Measurements from ENCODE around the gene C16orf87.

Gene C16orf87

DNA sequence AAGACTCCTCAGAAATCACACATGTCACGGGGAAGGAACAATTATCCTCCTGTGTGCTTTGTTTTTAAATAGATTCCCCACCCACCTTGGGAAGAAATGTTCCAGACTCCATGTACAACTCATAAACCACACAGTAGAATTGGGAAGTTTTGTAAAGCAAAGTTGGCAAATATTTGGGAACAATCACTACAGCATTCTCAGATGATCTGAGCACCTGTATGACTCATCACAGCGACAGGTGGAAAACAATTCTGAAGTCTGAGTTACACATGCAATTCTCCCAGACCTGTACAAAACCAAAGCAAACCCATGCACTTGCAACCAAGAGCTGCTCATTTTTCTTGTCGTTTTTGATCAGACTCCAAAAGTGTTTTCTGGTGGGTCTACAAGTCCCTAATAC is 68.4 kb downstream of the C16orf87 start:
- in situ Hi-C loops (cut with HindIII; ENCODE audit: low sequenced_read_pairs), result no loop called here

DNA sequence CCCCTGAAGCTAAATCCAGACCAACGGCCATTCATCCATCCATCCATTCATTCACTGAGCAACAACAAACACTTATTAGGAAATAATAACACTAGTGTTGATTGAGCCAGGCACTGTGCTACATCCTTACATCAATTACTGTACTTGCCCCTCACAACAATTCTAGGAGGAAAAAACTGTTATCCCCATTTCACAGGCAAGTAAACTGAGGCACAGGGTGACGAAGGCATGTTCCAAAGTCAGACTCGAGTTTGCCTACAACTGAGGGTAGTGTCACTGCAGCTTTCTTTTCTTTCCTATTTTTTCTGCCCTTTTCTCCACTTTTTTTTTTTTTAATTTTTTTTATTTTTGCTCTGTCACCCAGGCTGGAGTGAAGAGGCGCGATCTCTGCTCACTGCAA is 71.7 kb downstream of the C16orf87 start:
- in situ Hi-C loops (cut with HindIII; ENCODE audit: low sequenced_read_pairs), result no loop called here

DNA sequence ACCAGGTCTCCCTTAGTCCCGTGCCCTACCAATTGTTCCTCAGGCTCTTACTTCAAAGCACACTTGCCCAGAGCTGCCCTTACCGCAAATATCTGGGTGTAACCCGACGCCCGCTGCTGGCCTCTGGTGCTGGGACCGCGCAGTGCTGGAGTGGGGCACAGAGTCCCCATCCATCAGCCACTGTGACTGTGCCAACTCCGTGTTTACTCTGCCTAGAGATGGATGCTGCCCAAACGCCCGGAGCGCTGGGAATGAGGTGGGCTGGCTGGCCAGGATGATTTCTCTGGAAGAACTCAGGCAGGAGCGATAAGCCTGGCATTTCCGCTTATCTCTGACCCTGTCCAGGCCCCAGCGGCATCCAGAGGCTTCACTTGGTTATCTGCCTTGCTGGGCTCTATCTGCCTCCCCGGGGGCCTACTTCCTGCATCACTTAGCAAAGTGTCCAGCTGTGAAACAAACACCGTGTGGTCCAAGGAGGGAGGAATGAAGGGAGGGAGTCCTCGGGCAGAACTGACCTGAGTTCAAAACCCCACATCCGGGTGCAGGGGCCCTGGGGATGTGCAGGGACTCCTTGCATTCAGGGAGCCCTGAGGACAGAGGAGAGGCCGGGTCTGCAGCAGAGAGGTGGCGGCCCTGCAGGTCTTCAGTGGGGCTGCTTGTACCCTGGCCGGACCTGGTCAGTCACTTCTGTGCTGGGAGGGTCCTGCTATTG is 73.5 kb downstream of the C16orf87 start:
- in situ Hi-C loops (cut with HindIII; ENCODE audit: low sequenced_read_pairs), result no loop called here

DNA sequence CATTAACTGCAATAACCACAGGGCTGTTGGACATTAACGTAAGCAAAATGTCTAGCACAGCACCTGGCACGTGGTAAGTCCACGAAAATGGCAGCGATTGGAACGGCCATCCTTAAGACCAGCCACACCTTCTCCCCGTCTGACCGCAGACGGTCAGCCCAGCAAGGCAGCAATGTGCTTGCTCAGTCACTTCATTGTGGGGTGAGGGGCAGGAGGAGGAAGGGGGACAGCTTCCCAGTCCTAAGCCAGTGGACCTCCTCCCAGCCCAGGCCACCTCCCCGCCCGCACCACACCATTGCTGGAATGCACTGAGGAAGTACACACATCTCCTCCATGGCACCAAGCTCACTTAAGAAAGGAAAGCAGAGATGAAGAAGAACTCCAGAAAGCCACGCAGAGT is 74.2 kb downstream of the C16orf87 start:
- in situ Hi-C loops (cut with HindIII; ENCODE audit: low sequenced_read_pairs), result no loop called here

DNA sequence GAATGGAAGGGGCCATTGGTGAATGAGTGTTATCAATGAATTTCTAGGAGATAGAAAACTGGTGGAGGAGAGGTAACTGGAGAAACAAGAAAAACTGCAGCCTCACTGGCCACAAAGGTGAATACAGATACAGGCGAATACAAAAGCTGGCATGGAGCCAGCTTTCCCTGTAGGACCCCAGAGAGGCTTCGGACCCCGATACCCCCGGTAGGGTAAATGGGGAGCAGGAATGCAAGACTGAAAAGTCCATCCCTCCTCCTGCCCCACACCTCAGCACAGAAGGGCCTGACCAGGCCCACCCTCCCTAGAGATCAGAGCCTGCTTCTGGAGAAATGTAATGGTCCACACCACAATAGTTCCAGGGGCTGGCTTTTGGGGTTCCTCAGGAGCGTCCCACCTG is 78.0 kb downstream of the C16orf87 start:
- in situ Hi-C loops (cut with HindIII; ENCODE audit: low sequenced_read_pairs), result no loop called here

DNA sequence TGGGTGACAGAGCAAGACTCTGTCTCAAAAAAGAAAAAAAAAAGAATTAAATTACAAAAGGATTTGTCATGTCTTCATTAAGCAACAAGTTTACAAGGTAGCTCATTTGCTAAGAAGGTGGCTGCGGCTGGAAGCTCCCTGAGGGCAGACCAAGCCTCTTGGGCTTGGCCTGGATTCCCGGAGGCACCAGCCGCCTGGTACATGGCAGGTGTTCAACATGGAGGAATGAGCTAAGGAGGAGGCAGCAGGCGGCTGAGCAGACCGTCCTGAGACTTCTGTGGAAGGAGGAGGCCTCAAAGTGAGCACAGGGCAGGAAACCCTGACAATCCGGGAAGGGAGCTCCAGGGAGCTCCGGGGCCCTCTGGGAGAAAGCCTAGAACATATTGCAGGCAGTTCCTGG is 79.6 kb downstream of the C16orf87 start:
- in situ Hi-C loops (cut with HindIII; ENCODE audit: low sequenced_read_pairs), result no loop called here

DNA sequence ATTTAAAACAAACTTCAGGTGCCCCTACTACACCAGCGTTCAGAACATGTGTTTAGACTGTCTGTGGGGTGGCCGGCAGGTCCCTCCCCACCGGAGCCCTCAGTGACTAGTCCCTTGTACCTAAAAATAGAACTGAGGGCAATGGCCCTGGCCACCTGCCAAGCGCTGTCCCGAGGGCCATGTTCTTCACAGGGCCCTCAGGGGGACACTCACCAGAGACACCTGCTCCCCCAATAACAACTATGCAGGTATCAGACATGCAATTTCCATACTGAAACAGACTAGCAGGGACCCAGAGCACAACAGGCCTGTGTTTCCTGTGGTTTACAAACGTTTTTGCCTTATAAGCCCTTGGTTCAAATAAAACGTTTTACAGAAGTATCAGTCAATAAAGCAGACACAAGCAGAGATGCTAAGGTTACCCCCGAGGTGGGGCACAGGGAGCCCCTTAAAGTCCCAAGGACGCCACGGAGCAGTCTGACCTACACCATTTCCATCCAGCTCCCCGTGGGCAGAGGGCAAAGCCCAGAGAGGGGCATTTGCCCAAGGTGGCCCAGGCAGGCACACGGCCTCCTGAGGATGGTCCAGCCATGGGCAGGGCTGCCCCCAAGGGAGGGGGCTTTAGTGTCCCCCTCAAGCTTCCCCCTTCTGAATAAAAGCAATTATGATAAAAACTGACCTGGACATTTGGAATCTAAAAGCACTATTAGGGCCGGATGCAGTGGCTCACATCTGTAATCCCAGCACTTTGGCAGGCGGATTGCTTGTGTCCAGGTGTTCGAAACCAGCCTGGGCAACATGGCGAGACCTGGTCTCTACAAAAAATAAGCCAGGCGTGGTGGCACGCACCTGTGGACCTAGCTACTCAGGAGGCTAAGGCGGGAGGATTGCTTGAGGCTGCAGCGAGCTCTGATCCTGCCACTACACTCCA is 81.9 kb downstream of the C16orf87 start:
- in situ Hi-C loops (cut with HindIII; ENCODE audit: low sequenced_read_pairs), result no loop called here

DNA sequence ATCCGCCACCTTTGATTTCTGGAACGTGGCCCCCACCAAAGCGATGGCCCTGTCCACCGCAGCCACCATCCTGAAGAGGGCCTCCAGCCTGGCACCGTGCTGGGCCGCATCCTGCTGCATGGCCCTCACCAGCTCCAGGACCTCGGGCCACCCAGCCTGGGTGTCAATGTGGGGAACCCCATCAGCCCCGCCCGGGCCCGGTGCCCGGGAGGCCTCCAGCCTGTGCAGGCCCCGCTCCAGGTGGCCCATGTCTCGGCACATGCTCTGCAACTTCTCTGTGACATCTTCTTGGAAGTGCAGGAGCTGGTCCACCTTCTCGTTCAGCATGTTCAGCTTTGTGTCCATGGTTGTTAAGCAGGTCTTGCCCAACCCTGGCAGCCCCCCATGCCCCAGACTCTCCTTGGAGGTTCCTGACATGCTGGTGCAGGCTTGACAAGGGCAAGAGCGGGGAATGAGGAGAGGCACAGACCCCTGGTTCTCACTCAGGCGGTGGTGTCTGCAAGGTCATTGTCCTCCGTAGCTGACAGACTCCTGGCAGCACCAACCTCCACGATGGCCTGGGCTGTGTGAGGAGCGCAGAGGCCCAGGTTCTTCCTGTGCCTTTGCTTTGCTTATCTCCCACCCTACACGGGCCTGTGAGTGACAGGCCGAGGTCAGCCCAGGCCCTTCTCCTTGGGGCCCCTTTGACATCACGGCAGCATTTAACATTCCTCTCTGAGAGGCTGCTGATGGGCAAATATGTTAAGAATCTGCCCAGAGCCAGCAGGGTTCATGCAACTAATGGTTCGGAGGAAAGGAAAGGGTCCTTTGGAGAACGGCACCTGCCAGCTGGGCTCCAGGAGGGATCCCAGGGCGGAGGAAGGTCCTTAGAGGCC is 83.0 kb downstream of the C16orf87 start, which contains the start of gene MYLK3:
Gene MYLK3 (minus strand): TSS at position 568 of the 875 bp plus-strand sequence. CDS start 151 bp downstream, at position 417.
- in situ Hi-C loops (cut with HindIII; ENCODE audit: low sequenced_read_pairs), result no loop called here

DNA sequence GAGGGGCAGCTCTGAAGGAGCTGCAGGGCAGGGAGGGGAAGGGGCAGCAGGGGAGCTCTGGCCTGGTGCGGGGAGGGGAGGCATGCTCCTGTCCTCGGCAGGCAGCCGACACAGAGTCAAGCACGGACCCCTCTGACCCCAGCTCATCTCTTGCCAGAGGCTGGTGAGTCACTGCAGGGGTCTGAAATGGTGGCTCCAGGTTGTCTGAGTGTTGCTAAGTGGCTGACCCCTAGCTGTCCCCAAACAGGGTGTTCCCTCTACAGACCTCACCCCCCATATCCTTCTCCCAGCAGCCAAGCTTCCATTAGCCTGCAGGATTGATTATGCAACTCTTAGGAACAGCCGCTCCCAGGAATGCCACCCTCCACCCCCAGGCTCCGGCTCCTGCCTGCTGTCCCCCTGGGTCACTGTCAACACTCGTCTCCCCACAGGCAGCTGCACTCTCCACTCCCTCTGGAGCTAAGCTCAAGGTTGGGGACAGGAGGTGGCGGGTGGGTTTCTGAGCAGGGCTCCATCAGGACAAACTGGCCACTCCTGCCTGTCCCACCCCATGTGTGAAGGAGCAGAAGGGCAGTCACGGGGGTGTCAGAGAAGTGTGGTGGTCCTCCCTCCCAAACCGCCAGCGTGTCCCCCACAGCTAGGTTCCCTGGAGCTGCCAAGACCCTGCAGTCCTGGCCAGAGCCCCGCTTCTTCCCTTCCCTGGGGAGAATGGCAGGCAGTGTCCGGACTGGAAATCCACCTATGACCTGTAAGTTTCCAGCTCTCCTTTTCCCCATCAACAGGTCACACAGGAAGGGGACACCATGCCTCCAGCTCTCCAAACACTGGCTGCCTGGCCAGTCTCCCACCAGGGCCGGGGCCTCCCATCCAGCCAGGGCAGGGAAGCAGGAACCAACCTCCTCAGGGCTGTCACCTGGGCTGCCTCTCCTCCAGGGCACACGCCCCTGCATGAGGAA is 83.9 kb downstream of the C16orf87 start:
- in situ Hi-C loops (cut with HindIII; ENCODE audit: low sequenced_read_pairs), result no loop called here

Data from endothelial cell of hepatic sinusoid (primary cell).